IPS DF 19.7 (cell line): ENCODE results near the gene NEMP2.
"Not testable (repeated sequence)": the region's sequence is repeated elsewhere in the genome, so short reads cannot be mapped to it uniquely, and the experiment has no call there.

Experiments
- DNase-seq: peaks from one replicate; pipeline ENCODE4 v3.0.0-alpha.2; 2013; ENCODE audit warnings: low read depth, low spot score

Gene NEMP2

DNA sequence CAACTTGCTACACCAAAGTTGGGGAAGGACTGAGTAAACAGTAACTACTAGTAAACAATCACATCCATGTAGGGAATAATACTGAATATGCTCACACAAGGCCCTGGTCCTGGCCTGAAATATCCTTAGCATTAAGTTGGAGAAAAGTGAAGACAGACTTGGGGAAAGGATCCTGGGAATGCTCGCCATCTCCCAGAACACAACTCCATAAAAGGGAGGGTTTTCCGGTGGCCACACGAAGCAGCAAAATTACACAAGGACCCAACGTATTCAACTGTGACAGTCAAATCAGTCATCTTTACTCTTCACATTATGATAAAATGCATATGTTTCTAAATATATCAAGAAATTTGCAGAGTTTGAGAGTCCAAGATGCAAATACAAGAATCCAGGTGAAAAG, 7.3 kb downstream of the NEMP2 start:
- DNase-seq: no peak

DNA sequence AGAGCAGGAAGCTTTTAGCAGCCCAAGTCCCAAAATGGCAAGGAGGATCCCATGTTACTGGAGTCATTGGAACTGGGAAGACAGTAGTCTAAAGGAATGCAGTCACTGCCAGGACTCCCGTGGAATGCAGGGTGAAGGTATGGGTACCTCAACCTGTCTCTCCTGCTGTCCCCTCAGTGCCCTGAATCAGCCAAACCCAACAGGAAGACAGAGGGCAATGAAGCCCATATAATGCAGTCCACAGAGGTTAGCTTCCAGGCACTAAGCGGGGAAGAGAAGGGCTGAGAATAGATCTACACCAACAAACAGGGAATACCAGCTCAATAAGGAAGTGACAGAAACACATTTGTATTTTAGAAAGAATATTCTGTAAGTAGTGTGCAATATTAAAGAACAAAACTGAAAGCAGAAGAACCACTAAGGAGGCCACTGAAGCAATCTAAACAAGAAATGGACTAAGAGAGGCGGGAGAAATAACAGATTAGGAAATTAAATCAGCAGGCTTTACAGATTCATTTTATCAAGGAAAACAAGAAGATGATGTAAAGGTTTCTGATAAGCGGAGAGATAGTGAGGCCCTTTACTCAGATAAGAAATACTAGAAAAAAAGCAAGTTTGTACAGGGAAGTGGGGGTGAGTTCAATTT, 8.3 kb downstream of the NEMP2 start:
- no peak for DNase-seq

DNA sequence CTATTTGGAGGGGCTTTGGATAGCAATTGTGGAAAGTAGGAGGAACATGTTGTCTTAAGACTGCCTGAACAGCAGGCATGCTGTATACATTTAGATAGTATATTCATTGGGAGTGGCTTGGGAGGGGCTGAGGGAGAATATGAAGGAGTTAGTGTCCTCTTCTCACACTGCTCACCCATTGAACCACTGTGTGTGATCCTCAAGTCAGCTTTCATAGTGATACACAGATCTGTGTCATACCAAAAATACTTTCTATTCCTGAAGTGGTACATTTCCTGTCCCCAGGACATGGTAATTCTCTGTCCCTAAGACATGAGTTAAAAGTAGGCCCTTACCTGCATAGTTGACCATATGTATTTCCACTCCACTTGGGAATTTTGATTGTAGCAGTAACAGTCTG, 9.6 kb downstream of the NEMP2 start:
- DNase-seq: no peak

DNA sequence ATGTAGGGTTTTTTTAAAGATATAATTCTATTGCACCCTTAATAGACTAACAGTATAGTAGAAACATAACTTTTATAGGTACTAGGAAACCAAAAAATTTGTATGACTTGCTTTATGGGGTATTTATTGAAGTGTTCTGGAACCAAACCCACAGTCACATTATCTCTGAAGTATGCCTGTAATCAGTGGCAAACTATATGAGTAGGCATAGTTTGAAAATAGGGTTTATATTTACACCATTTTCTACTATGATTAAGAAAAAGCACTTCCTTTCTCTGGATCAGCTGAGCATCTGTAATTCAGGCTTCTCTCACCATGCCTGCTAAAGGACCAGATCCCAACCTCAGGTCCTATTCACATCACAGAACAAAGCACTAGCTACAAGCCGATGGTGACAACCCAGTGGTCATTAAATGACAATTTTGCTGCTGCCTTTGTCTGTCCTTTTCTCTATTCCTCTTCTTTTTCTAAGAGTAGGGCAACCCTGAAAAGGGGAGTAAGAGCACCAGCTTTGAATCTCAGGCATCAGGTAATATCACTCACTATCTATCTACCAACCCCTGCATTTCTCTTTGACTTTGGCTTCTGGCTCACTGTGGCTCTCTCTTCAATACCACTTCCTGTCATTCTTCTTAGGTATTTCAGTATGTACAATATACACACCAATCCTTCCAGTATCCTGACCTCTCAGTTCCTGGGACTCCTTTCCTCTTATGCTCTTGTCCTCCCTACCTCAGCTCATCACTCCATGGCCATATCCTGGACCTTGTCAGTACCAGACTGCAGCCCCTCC, 14.4 kb downstream of the NEMP2 start:
- DNase-seq: no peak

DNA sequence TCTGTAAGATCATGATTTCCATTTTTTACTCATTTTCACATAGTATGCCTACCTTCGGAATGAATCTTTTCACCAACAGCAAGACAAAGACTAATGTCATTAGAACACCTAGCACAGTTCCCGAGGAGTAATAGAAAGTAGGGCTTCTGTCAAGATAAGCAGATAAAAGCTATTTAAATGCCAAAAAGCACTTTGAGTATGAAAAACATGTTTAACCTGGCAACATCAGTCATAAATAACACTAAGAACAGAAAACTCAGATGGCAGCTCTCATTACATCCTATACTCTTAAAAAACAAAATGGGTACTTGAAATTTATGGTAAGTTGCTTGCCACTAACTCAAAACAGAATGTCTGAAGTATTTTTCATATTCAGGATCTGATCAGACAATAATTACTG, 17.1 kb downstream of the NEMP2 start:
- DNase-seq: no peak

DNA sequence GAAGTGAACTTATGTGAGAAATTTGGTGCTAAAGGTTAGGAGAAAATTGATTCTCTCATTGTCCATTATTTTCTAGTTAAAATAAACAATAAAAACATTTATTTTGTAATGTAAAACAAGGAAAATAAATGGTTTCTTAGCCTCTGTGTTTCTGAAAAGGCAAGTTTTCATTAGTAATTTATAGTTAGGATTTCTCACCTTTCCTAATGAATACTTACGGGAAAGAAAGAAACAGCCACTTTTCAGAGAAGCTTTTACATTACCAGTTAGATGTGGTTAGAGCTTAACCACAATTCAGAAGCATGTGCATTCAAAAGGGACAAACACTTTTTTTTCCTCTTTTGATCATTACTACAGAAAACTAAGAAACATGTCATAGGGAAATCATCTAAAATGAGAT, 18.8 kb downstream of the NEMP2 start:
- no peak for DNase-seq

DNA sequence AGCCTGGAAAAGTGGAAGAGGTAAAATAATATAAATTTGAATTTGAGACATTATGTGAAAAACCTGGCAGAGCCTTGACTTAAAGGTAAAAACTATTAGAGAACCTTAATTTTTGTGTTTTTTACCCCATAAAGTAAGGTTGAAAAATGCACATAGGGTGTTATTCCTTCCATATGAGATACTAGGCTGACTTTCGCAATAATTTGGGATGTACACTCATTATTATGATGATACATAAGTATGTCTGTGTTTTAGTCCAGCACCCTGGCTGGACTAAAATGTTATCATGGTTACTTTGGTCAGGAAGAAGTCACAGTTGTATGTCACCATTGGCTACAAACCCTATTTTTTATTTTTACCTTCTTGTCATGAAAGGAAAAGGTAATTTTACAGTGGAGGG, 19.8 kb downstream of the NEMP2 start:
- DNase-seq: no peak

DNA sequence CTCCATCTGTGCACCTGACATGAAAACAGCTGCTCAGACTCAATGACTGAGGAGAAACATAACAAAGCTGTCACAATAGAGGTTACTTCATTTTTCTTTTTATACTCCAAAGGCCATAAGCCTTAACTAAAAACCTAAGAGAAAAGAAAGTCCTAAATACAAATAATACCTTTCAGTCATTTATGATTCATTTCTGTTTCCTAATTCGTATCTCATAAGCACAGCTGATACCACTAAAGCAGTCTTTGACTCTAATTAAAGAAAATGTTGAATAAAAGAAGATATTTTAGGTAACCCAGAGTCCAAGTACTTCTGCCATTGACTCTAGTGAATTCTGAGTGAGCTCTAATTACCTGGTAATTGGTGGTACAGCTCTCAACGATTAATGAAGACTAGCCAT, 20.6 kb downstream of the NEMP2 start:
- DNase-seq: no peak

DNA sequence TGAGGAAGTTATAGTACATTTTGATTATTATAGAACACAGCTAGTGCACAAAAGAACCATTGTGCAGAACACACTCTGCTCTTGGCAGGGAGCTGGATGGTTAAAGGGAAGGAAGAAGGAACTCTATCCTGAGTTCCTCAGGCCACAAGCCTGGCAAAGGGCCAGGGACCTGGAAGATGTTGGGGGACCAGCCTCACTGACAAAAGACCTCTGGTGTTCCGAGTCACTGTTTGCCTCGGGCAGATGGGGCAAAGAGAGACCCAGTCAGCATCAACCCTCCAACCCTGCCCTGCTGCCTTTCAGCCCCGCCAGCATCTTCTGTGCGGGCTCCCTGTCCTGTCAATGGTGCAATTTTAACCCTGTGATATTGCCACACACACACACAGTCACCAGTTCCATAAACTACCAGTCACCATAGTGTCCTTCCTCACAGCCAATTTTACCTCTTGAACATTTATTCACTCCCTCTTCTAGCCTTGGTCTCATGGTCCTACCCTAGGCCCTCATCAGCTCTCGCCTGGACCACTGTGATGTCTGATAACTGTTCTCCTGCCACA, 21.9 kb downstream of the NEMP2 start:
- no peak for DNase-seq

DNA sequence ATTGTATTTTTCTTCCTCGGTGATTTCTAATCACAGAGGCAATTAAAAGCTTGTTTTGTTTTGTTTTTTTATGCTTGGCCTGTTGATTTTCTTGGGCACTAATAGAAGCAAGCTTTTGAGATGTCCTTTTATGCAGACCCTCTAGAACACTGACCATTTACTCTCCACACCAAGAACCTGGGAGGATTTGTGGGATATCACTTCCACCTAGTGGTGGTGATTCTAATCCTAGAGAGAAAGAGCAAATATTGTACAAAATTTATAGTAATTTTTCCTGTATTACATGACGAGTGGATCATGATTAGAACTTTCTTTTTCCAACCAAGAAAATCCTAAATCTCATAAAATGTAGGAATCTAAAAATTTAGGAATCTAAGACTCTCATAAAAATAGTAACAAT, 23.4 kb downstream of the NEMP2 start:
- DNase-seq: no peak

DNA sequence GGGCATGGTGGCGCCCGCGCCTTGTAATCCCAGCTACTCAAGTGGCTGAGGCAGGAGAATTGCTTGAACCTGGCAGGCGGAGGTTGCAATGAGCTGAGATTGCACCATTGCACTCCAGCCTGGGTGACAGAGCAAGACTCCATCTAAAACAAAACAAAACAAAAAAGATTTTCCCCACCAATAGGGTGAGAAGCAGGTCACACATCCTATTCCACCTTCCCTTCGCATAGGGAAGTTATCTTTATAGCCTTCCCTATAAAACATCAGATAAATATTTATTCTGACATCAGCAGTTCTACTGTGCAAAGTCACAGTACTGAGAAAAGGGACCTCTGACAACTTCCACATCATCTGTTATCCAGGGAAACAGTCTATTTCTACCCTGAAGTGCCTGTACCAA, 24.6 kb downstream of the NEMP2 start:
- not testable (repeated sequence) for DNase-seq

DNA sequence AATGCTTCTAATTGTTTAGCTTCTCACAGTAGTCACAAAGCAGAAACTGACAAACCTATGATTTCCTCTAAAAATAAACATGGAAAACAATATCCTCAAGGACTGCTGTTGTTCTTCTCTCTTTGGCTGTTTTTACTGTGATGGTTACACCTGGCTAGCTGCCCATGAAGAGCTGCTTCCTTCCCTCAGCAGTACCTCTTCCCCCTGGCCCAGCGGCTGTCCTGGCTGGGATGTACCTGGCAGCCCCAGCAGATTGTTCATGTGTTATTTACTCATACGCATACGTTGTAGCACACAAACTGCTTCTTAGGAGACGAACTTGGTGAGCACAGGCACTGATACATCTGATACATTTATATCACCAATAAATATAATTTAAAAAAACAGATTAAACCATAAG, 27.4 kb downstream of the NEMP2 start:
- no peak for DNase-seq

DNA sequence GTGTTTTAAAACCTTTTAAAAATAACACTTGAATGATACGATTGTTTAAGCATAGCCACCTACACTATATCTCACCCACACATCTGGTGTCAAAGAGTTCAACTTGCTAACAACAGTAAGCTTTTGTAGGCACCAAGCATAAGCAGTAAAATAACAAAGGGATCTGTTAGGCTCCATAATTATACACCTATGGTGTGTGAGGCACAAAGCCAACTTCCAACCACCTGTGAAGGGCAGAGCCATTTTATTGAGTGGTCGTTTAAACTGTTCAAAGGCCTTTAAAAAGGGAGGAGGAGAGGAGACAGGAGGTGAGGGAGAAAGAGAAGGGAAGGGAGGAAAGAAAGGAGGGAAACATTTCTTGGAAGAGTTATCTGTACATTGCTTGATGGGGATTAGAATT, 27.9 kb downstream of the NEMP2 start:
- DNase-seq: no peak

DNA sequence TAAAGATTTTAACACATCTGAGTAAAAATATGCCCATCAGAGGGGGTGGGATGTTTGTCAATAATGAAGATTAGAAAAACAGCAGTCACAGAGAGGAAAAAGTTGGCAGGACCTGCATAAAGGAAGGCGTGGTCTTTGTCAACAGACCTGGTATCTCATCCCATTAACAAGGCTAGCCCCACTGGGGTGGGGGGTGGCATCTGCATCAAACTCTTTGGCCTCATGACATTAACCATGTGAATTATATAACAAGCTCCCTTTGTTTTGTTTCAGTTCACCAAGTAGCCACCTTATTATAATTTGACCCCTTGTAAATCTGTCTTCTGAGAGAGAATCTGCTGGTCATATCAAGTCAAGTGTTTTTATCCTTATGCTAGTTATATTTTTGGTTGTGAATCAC, 28.8 kb downstream of the NEMP2 start:
- DNase-seq: no peak

DNA sequence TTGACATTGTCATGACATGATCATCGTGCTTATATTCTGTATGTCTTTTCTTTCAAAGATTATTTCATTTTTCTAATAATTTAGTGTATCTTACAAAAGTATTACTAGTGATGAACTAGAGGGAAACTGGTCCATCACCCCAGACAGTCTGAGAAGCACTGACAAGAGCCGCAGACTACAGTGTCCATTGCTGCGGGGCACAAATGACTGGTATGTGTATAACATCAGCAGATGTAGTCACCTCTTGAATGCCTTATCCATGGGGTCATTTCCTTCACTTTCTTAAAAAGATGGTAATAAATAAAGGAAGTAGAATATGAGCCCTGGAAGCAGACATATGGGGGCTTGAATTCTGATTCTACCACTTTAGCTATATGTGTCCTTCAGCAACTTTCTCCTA, 29.6 kb downstream of the NEMP2 start:
- no peak for DNase-seq

DNA sequence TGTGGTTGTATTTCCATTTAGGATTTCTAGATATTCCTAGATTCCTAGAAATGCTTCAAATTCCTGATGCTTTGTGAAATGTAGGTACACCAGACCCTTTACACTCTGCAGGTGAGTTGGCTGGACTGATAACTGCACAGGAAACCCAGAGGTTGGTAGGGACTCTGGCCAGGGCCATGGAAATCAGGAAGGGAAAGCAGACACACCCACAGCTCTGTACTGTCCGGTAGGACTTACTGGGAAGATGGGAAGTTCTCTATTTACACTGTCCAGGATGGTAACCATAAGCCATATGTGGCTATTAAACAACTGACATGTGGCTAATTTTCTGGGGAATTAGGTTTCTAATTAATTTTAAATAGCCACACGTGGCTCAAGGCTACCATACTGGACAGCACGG, 31.4 kb downstream of the NEMP2 start:
- DNase-seq: no peak

DNA sequence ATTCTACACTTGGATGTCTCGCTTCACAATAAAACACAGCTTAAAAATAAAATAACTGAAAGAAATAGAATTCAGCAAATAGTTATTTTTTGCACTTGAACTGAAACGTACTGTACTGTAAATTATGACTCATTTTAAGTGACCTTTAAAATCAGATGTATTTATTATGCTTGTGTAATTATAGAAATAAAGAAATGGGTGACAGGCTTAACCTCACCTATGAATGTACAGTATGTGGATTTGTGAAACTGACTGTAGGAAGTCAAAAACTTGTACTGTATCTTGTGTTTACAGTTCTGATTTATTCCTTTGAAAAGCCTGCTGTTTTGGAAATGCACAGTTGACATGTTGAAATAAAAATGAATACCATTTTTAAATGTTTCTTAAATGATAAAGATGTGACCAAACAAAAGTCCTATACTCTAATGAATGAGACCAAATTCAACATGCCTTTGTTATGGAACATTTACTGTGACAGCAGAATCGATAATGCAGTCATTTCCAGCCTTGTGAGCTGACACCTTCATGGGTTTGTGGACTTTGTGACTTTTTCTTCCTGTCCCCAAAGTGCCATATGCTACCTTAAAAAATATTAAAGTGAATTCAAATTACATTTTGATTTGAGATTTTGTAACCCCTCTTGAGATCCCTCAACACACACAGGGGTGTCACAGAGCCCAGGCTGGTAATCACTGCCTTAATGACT, 32.7 kb downstream of the NEMP2 start:
- DNase-seq: no peak

DNA sequence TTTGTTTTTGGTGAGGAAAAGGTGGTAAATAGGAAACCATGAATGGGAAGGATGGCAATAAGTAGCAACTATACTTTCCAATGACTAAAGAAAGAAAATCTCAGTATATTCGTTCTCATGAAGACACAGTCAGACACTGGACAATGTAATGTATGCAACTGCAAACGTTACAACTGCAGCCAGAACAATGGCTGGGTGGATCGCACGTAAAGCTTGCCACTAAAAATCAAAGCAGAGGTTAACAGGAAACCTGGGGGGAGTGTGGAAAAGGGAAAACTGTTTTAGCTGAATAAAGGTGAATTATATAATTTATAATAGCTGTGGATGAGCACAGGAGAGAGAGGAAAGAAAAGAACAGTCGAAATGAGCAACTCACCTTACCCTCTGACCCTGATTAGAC, 33.3 kb downstream of the NEMP2 start:
- no peak for DNase-seq

DNA sequence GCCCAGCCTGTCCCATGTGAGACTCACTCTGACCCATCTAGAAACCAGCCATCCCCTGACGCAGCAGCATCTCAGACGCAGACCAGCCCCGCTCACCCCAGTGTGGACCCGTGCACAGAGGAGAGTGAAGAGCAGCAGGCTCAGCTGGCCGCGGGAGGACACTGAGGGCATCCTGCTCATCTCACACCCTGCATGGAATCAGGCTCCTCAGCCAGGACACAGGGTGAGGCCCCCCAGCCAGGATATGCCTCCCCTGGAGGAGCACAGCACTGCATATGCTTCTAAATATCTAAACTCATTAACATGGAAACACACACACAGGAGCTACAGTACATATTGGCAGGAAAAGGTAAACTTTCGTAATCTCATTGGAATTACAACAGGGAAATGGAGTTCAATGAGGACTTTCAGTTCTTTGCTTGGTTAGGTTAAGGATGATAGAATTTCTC, 34.4 kb downstream of the NEMP2 start:
- no peak for DNase-seq

DNA sequence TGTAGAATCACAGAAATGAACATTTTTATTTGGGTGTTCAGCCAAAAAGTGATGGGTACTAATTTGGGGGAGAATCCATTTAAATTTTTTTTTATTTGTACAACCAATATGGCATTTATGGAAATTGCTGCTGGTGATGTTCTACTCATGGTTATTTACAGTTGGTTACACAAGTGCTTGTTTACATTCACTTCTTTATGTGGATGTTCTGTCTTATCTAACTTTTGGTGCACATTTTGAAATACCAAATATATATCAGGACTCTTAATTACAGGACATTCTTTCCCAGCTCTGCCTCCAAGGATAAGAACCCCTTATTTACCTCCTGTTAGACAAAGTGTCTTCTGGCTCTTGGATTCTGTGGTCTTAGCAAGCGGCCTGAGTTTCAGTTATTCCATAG, 35.2 kb downstream of the NEMP2 start:
- DNase-seq: no peak

DNA sequence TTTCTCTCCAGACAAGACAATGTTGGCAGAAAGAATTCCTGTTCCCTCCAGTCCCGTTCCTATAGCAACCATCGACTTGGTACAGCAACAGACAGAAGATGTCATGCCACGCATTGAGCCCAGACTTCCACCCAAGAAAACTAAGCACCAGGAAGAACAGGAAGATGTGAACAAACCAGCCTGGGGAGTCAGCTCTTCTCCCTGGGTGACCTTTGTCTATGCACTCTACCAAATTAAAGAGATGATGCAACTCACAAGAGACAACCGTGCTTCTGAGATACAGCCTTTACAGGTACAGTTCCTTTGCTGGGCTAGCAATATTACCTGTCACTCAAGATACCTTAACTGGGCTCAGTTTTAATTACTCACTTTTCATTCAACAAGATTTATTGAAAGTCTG, 37.1 kb downstream of the NEMP2 start:
- DNase-seq: no peak

DNA sequence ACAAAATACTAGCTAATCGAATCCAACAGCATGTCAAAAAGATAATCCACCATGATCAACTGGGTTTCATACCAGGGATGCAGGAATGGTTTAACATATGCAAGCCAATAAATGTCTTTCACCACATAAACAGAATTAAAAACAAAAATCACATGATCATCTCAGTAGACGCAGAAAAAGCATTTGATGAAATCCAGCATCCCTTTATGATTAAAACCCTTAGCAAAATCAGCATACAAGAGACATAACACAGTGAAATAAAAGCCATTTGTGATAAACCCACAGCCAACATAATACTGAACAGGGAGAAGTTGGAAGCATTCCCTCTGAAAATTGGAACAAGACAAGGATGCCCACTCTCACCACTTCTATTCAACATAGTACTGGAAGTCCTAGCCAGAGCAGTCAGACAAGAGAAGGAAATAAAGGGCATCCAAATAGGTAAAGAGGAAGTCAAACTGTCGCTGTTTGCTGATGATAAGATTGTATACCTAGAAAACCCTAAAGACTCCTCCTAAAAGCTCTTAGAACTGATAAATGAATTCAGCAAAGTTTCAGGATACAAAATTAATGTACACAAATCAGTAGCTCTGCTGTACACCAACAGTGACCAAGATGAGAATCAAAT, 39.8 kb downstream of the NEMP2 start:
- DNase-seq: not testable (repeated sequence)
